Body of pancreas (tissue), 4 donors: ENCODE data around the gene DNAJC10. TPM values are rescaled to one million over a fixed set of nuclear protein-coding genes. Genes with fewer than 3 reads are reported as not detected.

Source experiments
- ATAC-seq: fragments of 150-250 bp; one replicate; pipeline ENCODE4 v1.9.1; 2016
- DNase-seq, 4 donors: peaks; one replicate each; pipeline ENCODE4 v3.0.0-alpha.2; 2019
- H3K27ac ChIP-seq, 4 donors: fragments of 200-600 bp; sonication (generic); 1 replicate in 3 of 4; 2 replicates in 1 of 4; pipeline versions ENCODE4 v1.5.1 to v1.6.1; 2016 to 2019; ENCODE audit warnings: mild to moderate bottlenecking in 1 of 4, mixed read lengths in 1 of 4, moderate library complexity in 1 of 4
- H3K27me3 ChIP-seq, 2 donors: fragments of 200-600 bp; sonication (generic); one replicate each; pipeline ENCODE4 v1.6.0; 2016; ENCODE audit warnings: mild to moderate bottlenecking in 1 of 2
- H3K36me3 ChIP-seq, 2 donors: fragments of 200-600 bp; sonication (generic); replicated peaks in 1 of 2; 2 replicates each; pipeline ENCODE4 v1.5.1; 2016; ENCODE audit warnings: low read depth in 2 of 2; ENCODE audit not compliant: insufficient read depth in 1 of 2
- H3K4me1 ChIP-seq: fragments of 200-600 bp; sonication (generic); one replicate; pipeline ENCODE4 v1.6.0; 2016
- H3K4me3 ChIP-seq, 2 donors: fragments of 200-600 bp; sonication (generic); 1 replicate in 1 of 2; 2 replicates in 1 of 2; pipeline ENCODE4 v1.5.1; 2016 to 2019
- H3K9me3 ChIP-seq, 3 donors: fragments of 200-600 bp; sonication (generic); 1 replicate in 2 of 3; 2 replicates in 1 of 3; pipeline ENCODE4 v1.5.1; 2016
- CTCF ChIP-seq, 7 experiments: fragments of 450-650 bp in 4 of 7; fragments of 200-600 bp in 3 of 7; sonication (generic) in 3 of 7; IDR thresholded peaks; one replicate each; pipeline ENCODE4 v1.5.1; 2016 to 2019; ENCODE audit warnings: antibody characterized with exemption in 7 of 7
- POLR2A ChIP-seq, 3 donors: fragments of 450-650 bp; IDR thresholded peaks; one replicate each; pipeline ENCODE4 v1.6.1; 2016; ENCODE audit warnings: antibody characterized with exemption in 3 of 3, mild to moderate bottlenecking in 2 of 3
- whole genome bisulfite sequencing, 2 donors: methylation state at CpG; one replicate each; pipeline ENCODE4 v1.1.5; 2017; 5-methylcytosine and 5-hydroxymethylcytosine counted together
- intact Hi-C: fragments of 100-400 bp; cut with DNase I; formaldehyde crosslinking; loops from one replicate; pipeline ENCODE4 v1.15.1; 2023
- total RNA-seq, 2 donors: library from RNA; depleted of rRNA; stranded (reverse); fragments of >200 nt; gene quantifications; one replicate each; pipeline ENCODE4 v1.1.0, GENCODE V29; 2016

DNAJC10 gene
- total RNA-seq = 10 to 100 TPM; 51.6 to 86.0 TPM

DNA sequence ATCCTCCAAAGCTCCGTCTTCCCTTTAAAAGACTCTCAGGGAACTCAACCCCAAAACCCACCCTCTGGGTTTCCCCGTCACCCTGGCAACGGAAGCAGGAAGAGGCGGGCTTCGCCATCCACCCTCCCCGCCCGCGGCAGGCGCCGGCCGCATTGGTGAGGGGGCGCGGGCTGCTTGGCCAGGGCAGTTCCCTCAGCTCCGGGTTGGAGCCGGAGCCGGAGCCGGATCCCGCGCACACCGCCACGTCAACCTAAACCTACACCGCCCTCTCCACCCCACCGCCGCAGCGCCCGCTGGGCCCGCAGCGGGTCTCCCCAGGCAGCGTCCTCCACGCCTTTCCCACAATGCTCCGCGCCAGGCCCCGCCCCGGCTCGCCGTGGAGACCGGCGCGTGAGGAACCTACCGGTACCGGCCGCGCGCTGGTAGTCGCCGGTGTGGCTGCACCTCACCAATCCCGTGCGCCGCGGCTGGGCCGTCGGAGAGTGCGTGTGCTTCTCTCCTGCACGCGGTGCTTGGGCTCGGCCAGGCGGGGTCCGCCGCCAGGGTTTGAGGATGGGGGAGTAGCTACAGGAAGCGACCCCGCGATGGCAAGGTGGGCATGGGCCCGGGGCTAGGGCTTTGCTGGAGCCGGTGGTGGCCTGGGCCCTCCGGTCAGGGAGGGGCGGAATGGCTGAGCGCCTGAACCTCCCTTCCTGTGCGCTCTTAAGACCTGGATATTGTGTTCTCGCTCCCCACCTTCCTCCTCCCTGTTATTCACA is at the start of gene DNAJC10:
TSS of gene DNAJC10 (plus strand) at position 366 of the 758 bp plus-strand sequence. CDS start 1,830 bp downstream, outside the sequence.
- Histone ChIP-seq H3K9me3 (no peaks in the 10 kb centered on the region), H3K27ac (peak within 1 kb of the TSS; percentile 73 to 93 (median 80))
- 0 to 1% methylated on average over 33 to 63 of the region's 69 CpGs for WGBS, 2 donors

GRCh38 chr2:182666674-182667314 is 49.3 kb upstream of the DNAJC10 start:
- WGBS, 2 donors = 89 to 100% methylated on average over 1 of the region's 1 CpG
- Histone ChIP-seq H3K27me3 (no peaks in the 10 kb centered on the region), H3K9me3 (no peaks in the 10 kb centered on the region), H3K4me1 (peaks cover 7% of the 10 kb centered on the region), H3K27ac (no peak overlapping the region), H3K36me3 (no peaks in the 10 kb centered on the region), H3K4me3 (no peak overlapping the region)
- intact Hi-C loops = no loop called here
- ATAC-seq = no peak
- DNase-seq = peak in 1 of 4 donors; percentile 15
- no peak for TF ChIP-seq POLR2A (IDR thresholded peaks at IDR 0.05)
- TF ChIP-seq CTCF (IDR thresholded peaks at IDR 0.05) = peak in 6 of 7 experiments; percentile 38 to 48 (median 41)

More for the DNA sequence above, at the start of gene DNAJC10:
- ATAC-seq (peak; percentile 92), DNase-seq (peak; percentile 86 to 93 (median 90))
- intact Hi-C loops = no loop called here
- TF ChIP-seq POLR2A (IDR thresholded peaks at IDR 0.05) (peak; percentile 59 to 81 (median 80)), CTCF (IDR thresholded peaks at IDR 0.05) (peak in 2 of 7 experiments; percentile 1 to 12)
- Histone ChIP-seq H3K27me3 (no peaks in the 10 kb centered on the region), H3K36me3 (no peaks in the 10 kb centered on the region), H3K4me3 (peak within 1 kb of the TSS; percentile 91 to 99), H3K4me1 (peaks cover 21% of the 10 kb centered on the region)

- no peak overlapping the region for H3K4me3 ChIP-seq
- WGBS, 2 donors = 30 to 41% methylated on average over 1 of the region's 1 CpG
- no peaks in the 10 kb centered on the region for H3K9me3 ChIP-seq
- DNase-seq = no peak
- TF ChIP-seq POLR2A (IDR thresholded peaks at IDR 0.05) (no peak), CTCF (IDR thresholded peaks at IDR 0.05) (no peak)
- no peaks in the 10 kb centered on the region for H3K27me3 ChIP-seq
- peaks cover 9% of the 10 kb centered on the region for H3K4me1 ChIP-seq
- peak overlapping the region in 1 of 4 donors; percentile 2 for H3K27ac ChIP-seq
- ATAC-seq = no peak
- H3K36me3 ChIP-seq = no peaks in the 10 kb centered on the region
- intact Hi-C loops = no loop called here
Observed at GRCh38 chr2:182667315-182667695, 48.8 kb upstream of the DNAJC10 start.

DNA sequence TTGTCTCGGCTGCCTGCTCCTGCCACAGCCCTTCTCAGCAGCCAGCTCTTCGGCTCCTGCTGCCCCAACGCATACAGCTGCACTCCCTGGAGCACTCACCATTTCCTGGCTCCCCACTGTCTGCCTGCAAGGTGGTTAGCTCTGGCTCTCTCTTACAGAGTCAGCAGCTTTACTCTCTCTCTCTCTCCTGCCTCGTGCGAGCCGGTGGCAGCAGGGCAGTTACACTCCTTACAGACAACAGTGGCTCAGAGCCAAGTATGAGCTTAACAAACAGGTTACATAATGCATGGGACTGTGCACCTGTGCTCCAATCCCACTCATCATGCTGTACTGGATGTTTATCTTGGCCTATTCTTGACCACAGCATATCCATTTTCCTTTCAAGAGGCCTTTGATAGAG is 47.4 kb upstream of the DNAJC10 start:
- ATAC-seq (peak; percentile 96), DNase-seq (peak; percentile 70 to 88 (median 76))
- intact Hi-C loops = no loop called here
- H3K9me3 ChIP-seq = no peaks in the 10 kb centered on the region
- WGBS, 2 donors = 47 to 59% methylated on average over 6 of the region's 6 CpGs
- peaks cover 16% of the 10 kb centered on the region for H3K4me1 ChIP-seq
- H3K27me3 ChIP-seq = no peaks in the 10 kb centered on the region
- peak overlapping the region in 3 of 4 donors; percentile 29 to 56 (median 37) for H3K27ac ChIP-seq
- H3K36me3 ChIP-seq = no peaks in the 10 kb centered on the region
- TF ChIP-seq POLR2A (IDR thresholded peaks at IDR 0.05) (no peak), CTCF (IDR thresholded peaks at IDR 0.05) (no peak)
- no peak overlapping the region for H3K4me3 ChIP-seq
